ENCODE measurements around the gene POGZ. TPM values are rescaled to one million over a fixed set of nuclear protein-coding genes. Genes with fewer than 3 reads are reported as not detected.

The POGZ gene
- total RNA-seq, 4 donors from 2014 or later: 34.3 to 191 (median 62.8) TPM

DNA sequence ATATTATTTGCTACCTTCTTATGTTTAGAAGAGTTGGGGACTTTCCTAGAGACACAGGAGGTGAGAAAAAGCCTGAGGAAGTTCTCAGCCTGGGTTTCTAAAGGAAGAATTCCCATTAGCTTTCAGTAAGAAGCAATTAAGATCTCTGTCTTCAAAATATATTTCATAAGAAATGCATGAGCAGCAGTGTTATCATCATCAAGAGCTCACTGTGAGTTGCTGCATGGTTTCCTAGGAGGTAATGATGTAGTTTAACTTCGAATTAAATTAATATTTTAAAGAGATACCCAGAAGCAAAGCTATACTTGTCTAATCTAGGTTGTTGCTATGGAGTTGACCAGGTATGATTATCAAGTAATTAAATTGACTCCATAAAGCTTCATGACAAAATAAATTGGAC is 5.7 kb upstream of the POGZ start:
- no peaks in the 10 kb centered on the region for H3K4me1 ChIP-seq
- intact Hi-C loops (cut with DNase I; ENCODE audit: low total_unique reads): no loop called here
- H3K4me3 ChIP-seq: no peak overlapping the region
- H3K9me3 ChIP-seq: no peaks in the 10 kb centered on the region
- no peaks in the 10 kb centered on the region for H3K27me3 ChIP-seq
- H3K36me3 ChIP-seq: no peaks in the 10 kb centered on the region
- H3K27ac ChIP-seq: no peak overlapping the region
- no peak for TF ChIP-seq POLR2A (IDR thresholded peaks at IDR 0.05)
- TF ChIP-seq, protein P1, sequence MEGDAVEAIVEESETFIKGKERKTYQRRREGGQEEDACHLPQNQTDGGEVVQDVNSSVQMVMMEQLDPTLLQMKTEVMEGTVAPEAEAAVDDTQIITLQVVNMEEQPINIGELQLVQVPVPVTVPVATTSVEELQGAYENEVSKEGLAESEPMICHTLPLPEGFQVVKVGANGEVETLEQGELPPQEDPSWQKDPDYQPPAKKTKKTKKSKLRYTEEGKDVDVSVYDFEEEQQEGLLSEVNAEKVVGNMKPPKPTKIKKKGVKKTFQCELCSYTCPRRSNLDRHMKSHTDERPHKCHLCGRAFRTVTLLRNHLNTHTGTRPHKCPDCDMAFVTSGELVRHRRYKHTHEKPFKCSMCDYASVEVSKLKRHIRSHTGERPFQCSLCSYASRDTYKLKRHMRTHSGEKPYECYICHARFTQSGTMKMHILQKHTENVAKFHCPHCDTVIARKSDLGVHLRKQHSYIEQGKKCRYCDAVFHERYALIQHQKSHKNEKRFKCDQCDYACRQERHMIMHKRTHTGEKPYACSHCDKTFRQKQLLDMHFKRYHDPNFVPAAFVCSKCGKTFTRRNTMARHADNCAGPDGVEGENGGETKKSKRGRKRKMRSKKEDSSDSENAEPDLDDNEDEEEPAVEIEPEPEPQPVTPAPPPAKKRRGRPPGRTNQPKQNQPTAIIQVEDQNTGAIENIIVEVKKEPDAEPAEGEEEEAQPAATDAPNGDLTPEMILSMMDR (IDR thresholded peaks at IDR 0.05): no peak
- DNase-seq: no peak

DNA sequence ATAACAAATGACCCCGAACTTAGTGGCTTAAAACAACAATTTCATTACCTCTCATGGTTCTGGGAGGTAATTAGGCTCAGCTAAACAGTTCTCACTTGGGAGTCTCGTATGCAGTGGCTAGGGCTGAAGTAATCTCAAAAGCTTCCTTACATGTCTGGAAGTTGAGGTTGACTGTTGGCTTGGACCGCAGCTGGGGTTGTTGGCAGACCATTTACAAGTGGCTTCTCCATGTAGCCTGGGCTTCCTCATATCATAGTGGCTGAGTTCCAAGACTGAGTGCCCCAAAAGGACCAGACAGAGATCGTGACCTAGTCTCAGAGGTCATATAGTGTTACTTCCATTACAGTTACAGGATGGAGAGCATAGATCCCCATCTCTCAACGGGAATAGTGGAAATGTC is 2.4 kb upstream of the POGZ start:
- no peak for DNase-seq
- intact Hi-C loops (cut with DNase I; ENCODE audit: low total_unique reads): no loop called here
- no peaks in the 10 kb centered on the region for H3K9me3 ChIP-seq
- no peaks in the 10 kb centered on the region for H3K27me3 ChIP-seq
- no peaks in the 10 kb centered on the region for H3K36me3 ChIP-seq
- H3K4me3 ChIP-seq: no peak overlapping the region
- H3K27ac ChIP-seq: no peak overlapping the region
- TF ChIP-seq, protein P1 (IDR thresholded peaks at IDR 0.05): no peak
- no peak for TF ChIP-seq POLR2A (IDR thresholded peaks at IDR 0.05)
- H3K4me1 ChIP-seq: no peaks in the 10 kb centered on the region

DNA sequence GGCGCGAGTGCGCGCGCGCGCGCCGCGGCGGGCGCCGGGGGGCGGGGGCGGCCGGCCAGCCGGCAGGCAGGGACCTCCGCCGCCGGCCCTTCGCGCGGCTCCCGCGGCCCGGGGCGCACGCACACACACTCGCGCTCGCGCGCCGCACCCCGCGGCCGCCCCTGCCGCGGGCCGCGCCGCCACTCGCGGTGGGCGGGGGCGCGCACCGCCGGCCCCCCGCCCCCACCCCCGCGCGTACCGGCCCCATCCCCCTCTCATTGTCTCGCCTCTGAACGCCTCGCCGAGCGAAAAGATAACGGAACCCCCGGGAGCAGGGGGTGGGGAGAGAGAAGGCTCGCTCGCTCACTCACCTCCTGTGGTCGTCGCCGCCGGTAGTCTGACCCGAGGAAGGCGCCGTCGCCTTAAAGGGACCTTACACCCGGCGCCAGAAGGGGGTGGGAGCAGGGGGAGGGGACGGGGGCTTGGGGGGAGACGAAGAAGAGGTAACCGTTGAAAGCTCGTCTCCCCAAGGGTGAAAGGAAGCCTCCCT is 428 bp downstream of the POGZ start:
- TF ChIP-seq, protein P1 (IDR thresholded peaks at IDR 0.05): no peak
- TF ChIP-seq POLR2A (IDR thresholded peaks at IDR 0.05): no peak
- Histone ChIP-seq H3K4me1 (no peaks in the 10 kb centered on the region), H3K9me3 (no peaks in the 10 kb centered on the region), H3K4me3 (peak overlapping the region; percentile 94 to 97), H3K36me3 (no peaks in the 10 kb centered on the region), H3K27ac (peak overlapping the region; percentile 100), H3K27me3 (no peaks in the 10 kb centered on the region)
- intact Hi-C loops (cut with DNase I; ENCODE audit: low total_unique reads): no loop called here
- peak; percentile 63 to 66 for DNase-seq

DNA sequence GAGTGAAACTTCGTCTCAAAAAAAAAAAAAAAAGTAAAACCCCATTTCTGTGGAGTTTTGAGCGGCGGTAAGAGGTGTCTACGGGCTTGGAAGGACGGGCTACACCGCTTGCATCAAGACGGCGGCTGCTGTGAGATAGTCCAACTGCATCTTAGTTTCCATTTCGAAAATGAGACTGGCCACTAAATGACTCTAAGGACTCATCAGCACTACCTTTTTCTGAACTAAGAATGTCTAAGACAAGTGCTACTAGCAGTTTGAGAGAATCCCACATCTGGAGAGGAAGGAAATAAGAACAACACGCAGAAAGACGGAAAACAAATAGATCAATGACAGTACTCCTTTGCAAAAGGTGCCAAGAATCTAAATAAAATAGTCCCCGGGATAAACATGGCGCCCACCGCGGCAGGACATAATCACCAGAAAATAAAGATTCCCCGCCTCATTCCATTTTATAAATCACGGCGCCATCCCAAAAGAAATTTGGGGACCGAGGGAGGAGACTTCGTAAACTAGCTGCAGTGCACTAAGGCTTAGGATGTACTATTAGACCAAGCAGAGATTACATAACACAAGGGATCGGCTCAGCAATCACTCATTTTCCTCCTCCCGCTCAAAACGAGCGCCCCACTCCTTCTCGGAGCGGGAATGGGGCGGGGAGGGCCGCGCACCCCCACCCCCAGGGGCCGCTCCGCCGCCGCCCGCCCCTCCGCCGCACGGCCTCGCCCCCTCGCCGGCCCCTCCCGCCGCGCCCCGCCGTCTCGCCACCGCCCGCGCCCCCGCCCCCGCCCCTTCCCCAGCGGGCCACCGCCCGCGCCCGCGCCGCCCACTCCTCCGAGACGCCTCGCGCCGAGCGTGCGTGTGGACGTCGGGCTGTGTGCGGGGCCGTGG is 1.1 kb downstream of the POGZ start:
- no peaks in the 10 kb centered on the region for H3K4me1 ChIP-seq
- intact Hi-C loops (cut with DNase I; ENCODE audit: low total_unique reads): no loop called here
- DNase-seq: peak; percentile 65 to 72

More for the DNA sequence above, 1.1 kb downstream of the POGZ start:
- Histone ChIP-seq H3K27ac (peak overlapping the region; percentile 89 to 100), H3K9me3 (no peaks in the 10 kb centered on the region), H3K4me3 (peak overlapping the region; percentile 47 to 58), H3K27me3 (no peaks in the 10 kb centered on the region), H3K36me3 (no peaks in the 10 kb centered on the region)
- TF ChIP-seq, protein P1 (IDR thresholded peaks at IDR 0.05): no peak
- TF ChIP-seq POLR2A (IDR thresholded peaks at IDR 0.05): peak in 1 of 2 donors; percentile 44
